ENCODE data around the gene OR6S1.
A peak's percentile ranks its signal among the peaks of the same experiment; 100 is the strongest.

OR6S1 gene

GRCh38 chr14:20686386-20687143, 45.1 kb upstream of the OR6S1 start:
- TF ChIP-seq, protein P1, sequence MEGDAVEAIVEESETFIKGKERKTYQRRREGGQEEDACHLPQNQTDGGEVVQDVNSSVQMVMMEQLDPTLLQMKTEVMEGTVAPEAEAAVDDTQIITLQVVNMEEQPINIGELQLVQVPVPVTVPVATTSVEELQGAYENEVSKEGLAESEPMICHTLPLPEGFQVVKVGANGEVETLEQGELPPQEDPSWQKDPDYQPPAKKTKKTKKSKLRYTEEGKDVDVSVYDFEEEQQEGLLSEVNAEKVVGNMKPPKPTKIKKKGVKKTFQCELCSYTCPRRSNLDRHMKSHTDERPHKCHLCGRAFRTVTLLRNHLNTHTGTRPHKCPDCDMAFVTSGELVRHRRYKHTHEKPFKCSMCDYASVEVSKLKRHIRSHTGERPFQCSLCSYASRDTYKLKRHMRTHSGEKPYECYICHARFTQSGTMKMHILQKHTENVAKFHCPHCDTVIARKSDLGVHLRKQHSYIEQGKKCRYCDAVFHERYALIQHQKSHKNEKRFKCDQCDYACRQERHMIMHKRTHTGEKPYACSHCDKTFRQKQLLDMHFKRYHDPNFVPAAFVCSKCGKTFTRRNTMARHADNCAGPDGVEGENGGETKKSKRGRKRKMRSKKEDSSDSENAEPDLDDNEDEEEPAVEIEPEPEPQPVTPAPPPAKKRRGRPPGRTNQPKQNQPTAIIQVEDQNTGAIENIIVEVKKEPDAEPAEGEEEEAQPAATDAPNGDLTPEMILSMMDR (IDR thresholded peaks at IDR 0.05) = no peak
- Histone ChIP-seq H3K9me3 (no peaks in the 10 kb centered on the region), H3K27me3 (no peaks in the 10 kb centered on the region), H3K27ac (peak overlapping the region in 1 of 2 donors; percentile 99), H3K4me1 (peaks cover 0 to 42% (median 22%) of the 10 kb centered on the region in 4 donors), H3K36me3 (peaks cover 0 to 4% (median 0%) of the 10 kb centered on the region in 3 donors), H3K4me3 (peak overlapping the region; percentile 13 to 81)
- no peak for DNase-seq
- intact Hi-C loops (cut with DNase I; ENCODE audit: low total_unique reads) = loop anchor here (5.0 to 10.0 kb wide), 2 partner anchors 59 to 362 kb away; no protein-coding TSS in a partner anchor

- DNase-seq = peak; percentile 71 to 76
- peak overlapping the region; percentile 76 to 81 for H3K4me3 ChIP-seq
- no peaks in the 10 kb centered on the region for H3K9me3 ChIP-seq
- no peaks in the 10 kb centered on the region for H3K27me3 ChIP-seq
- H3K36me3 ChIP-seq = peaks cover 0 to 4% (median 0%) of the 10 kb centered on the region in 3 donors
- H3K4me1 ChIP-seq = peaks cover 0 to 47% (median 25%) of the 10 kb centered on the region in 4 donors
- intact Hi-C loops (cut with DNase I; ENCODE audit: low total_unique reads) = loop anchor here (2.0 to 10.0 kb wide), 8 partner anchors 58 to 752 kb away; partner anchors contain the start of genes PNP, TEP1 and TMEM253
- H3K27ac ChIP-seq = peak overlapping the region; percentile 99
- TF ChIP-seq, protein P1 (IDR thresholded peaks at IDR 0.05) = no peak
These were observed 43.4 kb upstream of the OR6S1 start for GRCh38 chr14:20684662-20685456.

GRCh38 chr14:20683891-20684661, 42.6 kb upstream of the OR6S1 start, which contains the start of gene RNASE4:
RNASE4 (plus strand) TSS chr14:20684560; CDS start chr14:20699372, 14,812 bp downstream.
- H3K4me3 ChIP-seq = peak within 1 kb of the TSS; percentile 76 to 81
- intact Hi-C loops (cut with DNase I; ENCODE audit: low total_unique reads) = loop anchor here (2.0 to 10.0 kb wide), 7 partner anchors 71 to 753 kb away; partner anchors contain the start of genes PNP, TEP1 and TMEM253
- TF ChIP-seq, protein P1 (IDR thresholded peaks at IDR 0.05) = peak in 1 of 2 experiments; percentile 13
- no peaks in the 10 kb centered on the region for H3K9me3 ChIP-seq
- peak; percentile 91 to 95 for DNase-seq
- H3K36me3 ChIP-seq = no peaks in the 10 kb centered on the region
- peak within 1 kb of the TSS; percentile 99 for H3K27ac ChIP-seq
- H3K27me3 ChIP-seq = no peaks in the 10 kb centered on the region
- peaks cover 0 to 47% (median 26%) of the 10 kb centered on the region in 4 donors for H3K4me1 ChIP-seq

DNA sequence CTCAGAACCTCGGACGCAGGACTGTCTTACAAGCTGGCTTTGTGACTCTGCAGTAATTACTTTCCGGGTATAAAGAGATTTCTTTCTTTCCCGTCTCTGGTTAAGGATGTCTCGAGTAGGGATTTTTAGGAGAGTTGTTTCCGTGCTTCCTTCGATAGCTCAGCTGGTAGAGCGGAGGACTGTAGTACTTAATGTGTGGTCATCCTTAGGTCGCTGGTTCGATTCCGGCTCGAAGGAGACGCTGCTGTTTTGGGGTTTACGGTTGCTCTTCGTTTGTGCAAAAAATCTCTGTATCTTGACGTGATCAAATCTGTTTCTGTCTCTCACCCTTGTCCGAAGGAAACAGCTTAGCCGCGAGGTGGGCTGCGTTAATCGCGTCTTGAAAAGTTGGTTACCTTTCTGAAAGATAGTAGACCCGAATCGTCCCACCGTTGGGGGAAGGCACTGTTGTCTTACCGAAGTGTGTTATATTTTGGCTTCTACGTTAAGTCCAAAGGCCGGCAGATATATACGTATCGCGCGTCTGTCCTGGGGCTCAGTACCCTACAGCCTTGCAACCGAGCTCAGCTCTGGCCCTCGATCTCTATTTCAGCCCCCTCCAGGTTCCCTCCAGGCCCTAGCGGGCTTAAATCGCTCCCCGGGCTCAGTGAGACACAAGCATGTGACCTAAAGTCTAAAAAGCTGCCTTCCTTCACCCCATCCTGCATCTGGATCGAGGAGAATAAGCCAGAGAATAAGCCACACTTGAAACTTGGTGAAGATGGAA, 41.8 kb upstream of the OR6S1 start:
- Histone ChIP-seq H3K4me1 (peaks cover 0 to 44% (median 25%) of the 10 kb centered on the region in 4 donors), H3K36me3 (no peaks in the 10 kb centered on the region), H3K9me3 (no peaks in the 10 kb centered on the region), H3K27ac (peak overlapping the region; percentile 99), H3K27me3 (no peaks in the 10 kb centered on the region), H3K4me3 (peak overlapping the region; percentile 76 to 81)
- peak; percentile 74 to 84 for DNase-seq
- intact Hi-C loops (cut with DNase I; ENCODE audit: low total_unique reads) = loop anchor here (5.0 to 10.0 kb wide), 6 partner anchors 216 to 754 kb away; partner anchors contain the start of genes PNP, TEP1 and TMEM253
- TF ChIP-seq, protein P1 (IDR thresholded peaks at IDR 0.05) = no peak

Data from tibial artery (tissue), 4 donors.